Measurements from ENCODE around the gene PAQR9. TPM values are rescaled to one million over a fixed set of nuclear protein-coding genes. Genes with fewer than 3 reads are reported as not detected.

PAQR9 gene
- total and polyA plus RNA-seq, 2 of the 13 experiments (the other 11 are each of a cell fraction or from before 2014, with no cell fraction given) = 3.7 to 10.3 TPM

- TF ChIP-seq ZBTB39 (CRISPR knock-in tag; IDR thresholded peaks at IDR 0.05) (no peak), SMARCE1 (IDR thresholded peaks at IDR 0.05; ENCODE audit: borderline replicate concordance) (no peak), ZBTB2 (CRISPR knock-in tag; IDR thresholded peaks at IDR 0.05; ENCODE audit: low read depth) (no peak), NR3C1 (CRISPR knock-in tag; IDR thresholded peaks at IDR 0.05) (no peak), ZNF570 (CRISPR knock-in tag; IDR thresholded peaks at IDR 0.05; ENCODE audit: borderline replicate concordance) (no peak), RXRB (CRISPR knock-in tag; IDR thresholded peaks at IDR 0.05; ENCODE audit: borderline replicate concordance) (no peak), FOXP4 (CRISPR knock-in tag; IDR thresholded peaks at IDR 0.05) (peak; percentile 36; the same call in 1 of the 2 replicates), SIN3A (IDR thresholded peaks at IDR 0.05; ENCODE audit: borderline replicate concordance, low read depth, low read length) (no peak), PHB2 (IDR thresholded peaks at IDR 0.05; ENCODE audit: partially characterized antibody) (no peak), ZNF879 (CRISPR knock-in tag; IDR thresholded peaks at IDR 0.05) (peak; percentile 35; the same call in 1 of the 2 replicates), MED13 (CRISPR knock-in tag; IDR thresholded peaks at IDR 0.05) (no peak), ZFY (CRISPR knock-in tag; IDR thresholded peaks at IDR 0.05) (peak; percentile 85), POLR2A (IDR thresholded peaks at IDR 0.05; ENCODE audit: insufficient read depth in 1 of 2, low read depth in 2 of 2, low read length in 2 of 2) (no peak), BRD4 (CRISPR knock-in tag; IDR thresholded peaks at IDR 0.05) (no peak), ONECUT2 (CRISPR knock-in tag; IDR thresholded peaks at IDR 0.05) (no peak), RBAK (CRISPR knock-in tag; IDR thresholded peaks at IDR 0.05) (no peak), E2F1 (CRISPR knock-in tag; IDR thresholded peaks at IDR 0.05) (0 out of 2 replicates have a peak, but pooled peaks have one; percentile 33), SMC3 (IDR thresholded peaks at IDR 0.05; ENCODE audit: low read length) (no peak), ZGPAT (CRISPR knock-in tag; IDR thresholded peaks at IDR 0.05) (no peak), RFX3 (CRISPR knock-in tag; IDR thresholded peaks at IDR 0.05) (no peak), CENPBD1 (CRISPR knock-in tag; IDR thresholded peaks at IDR 0.05; ENCODE audit: borderline replicate concordance, low read depth) (no peak), ZNF484 (CRISPR knock-in tag; IDR thresholded peaks at IDR 0.05; ENCODE audit: borderline replicate concordance, low read depth) (no peak), KDM5A (IDR thresholded peaks at IDR 0.05; ENCODE audit: borderline replicate concordance, low read length) (no peak)
Measured at GRCh38 chr3:142962520-142963233, 797 bp downstream of the PAQR9 start (continued).
